Measurements from ENCODE around the gene GRIN3B. TPM values are rescaled to one million over a fixed set of nuclear protein-coding genes. Genes with fewer than 3 reads are reported as not detected.
"Not testable (repeated sequence)": the region's sequence is repeated elsewhere in the genome, so short reads cannot be mapped to it uniquely, and the experiment has no call there.

GRIN3B gene
- total RNA-seq, 1 donor from 2014 or later: 0.46 TPM

GRCh38 chr19:1018393-1018792 is 18.2 kb downstream of the GRIN3B start:
- no peak overlapping the region for H3K4me3 ChIP-seq (ENCODE audit: low read depth, low read length)
- no peak for DNase-seq (ENCODE audit: low read depth)
- no peak for TF ChIP-seq CTCF (conservative IDR thresholded peaks at IDR 0.05; ENCODE audit: low read depth, low read length)

- DNase-seq (ENCODE audit: low read depth): no peak
- TF ChIP-seq CTCF (conservative IDR thresholded peaks at IDR 0.05; ENCODE audit: low read depth, low read length): no peak
- peak overlapping the region; percentile 94 for H3K4me3 ChIP-seq (ENCODE audit: low read depth, low read length)
Measured at GRCh38 chr19:1018932-1019615, 18.9 kb downstream of the GRIN3B start.

- H3K4me3 ChIP-seq (ENCODE audit: low read depth, low read length): peak overlapping the region; percentile 94
- TF ChIP-seq CTCF (conservative IDR thresholded peaks at IDR 0.05; ENCODE audit: low read depth, low read length): no peak
- DNase-seq (ENCODE audit: low read depth): no peak
Measured at GRCh38 chr19:1019616-1019961, 19.4 kb downstream of the GRIN3B start.

- TF ChIP-seq CTCF (conservative IDR thresholded peaks at IDR 0.05; ENCODE audit: low read depth, low read length): no peak
- DNase-seq (ENCODE audit: low read depth): no peak
- H3K4me3 ChIP-seq (ENCODE audit: low read depth, low read length): peak overlapping the region; percentile 94
Measured at GRCh38 chr19:1019980-1020867, 20.0 kb downstream of the GRIN3B start.

- peak within 1 kb of the TSS; percentile 94 for H3K4me3 ChIP-seq (ENCODE audit: low read depth, low read length)
- TF ChIP-seq CTCF (conservative IDR thresholded peaks at IDR 0.05; ENCODE audit: low read depth, low read length): no peak
Measured at GRCh38 chr19:1020868-1021425, 20.7 kb downstream of the GRIN3B start, which contains the start of gene TMEM259. Gene TMEM259 (minus strand): TSS chr19:1021123. CDS start chr19:1020996, 127 bp downstream.

GRCh38 chr19:1023883-1024188 is 23.6 kb downstream of the GRIN3B start:
- DNase-seq (ENCODE audit: low read depth); H3K4me3 ChIP-seq (ENCODE audit: low read depth, low read length): not testable (repeated sequence)

More at GRCh38 chr19:1020868-1021425, 20.7 kb downstream of the GRIN3B start, which contains the start of gene TMEM259:
- DNase-seq (ENCODE audit: low read depth): peak; percentile 81

GRCh38 chr19:1025080-1025479 is 24.9 kb downstream of the GRIN3B start:
- not testable (repeated sequence) for DNase-seq (ENCODE audit: low read depth); H3K4me3 ChIP-seq (ENCODE audit: low read depth, low read length)
